HG03045 (cell line): Measurements from ENCODE around the gene BCL11B.

Experiments used
- ATAC-seq: cut with Tn5 transposase; IDR thresholded peaks from one replicate; pipeline ENCODE4 v1.9.1; 2021; ENCODE audit warnings: mild to moderate bottlenecking, moderate library complexity; ENCODE audit not compliant: unreplicated experiment

Gene BCL11B

DNA sequence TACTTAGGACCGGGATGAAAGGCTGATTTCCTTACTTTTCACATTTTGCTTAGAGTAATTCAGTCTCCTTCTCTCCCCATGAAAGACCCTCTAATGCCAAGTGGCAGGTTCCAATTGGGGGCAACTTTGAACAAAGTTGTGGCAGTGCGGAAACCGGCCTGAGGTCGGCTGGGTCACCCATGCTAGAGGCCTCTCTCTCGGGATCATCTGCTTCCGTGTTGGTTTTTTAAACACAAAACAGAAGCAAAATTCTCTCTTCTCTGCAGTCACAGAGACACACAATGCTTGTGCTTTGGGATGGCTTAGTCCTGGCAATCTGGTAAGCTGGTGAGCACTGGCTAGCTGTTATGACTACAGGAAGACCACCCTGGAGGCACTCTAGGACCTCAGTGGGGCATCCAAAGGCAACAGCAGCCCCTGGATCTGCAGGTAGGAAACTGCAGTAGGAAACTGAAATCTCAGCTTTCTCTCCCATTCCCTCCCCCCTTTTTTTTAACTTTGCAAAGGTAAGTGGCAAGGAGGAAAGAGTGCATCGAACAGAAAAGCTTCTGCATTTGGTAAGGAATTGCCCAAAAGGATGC is 102.1 kb downstream of the BCL11B start:
- no peak for ATAC-seq

DNA sequence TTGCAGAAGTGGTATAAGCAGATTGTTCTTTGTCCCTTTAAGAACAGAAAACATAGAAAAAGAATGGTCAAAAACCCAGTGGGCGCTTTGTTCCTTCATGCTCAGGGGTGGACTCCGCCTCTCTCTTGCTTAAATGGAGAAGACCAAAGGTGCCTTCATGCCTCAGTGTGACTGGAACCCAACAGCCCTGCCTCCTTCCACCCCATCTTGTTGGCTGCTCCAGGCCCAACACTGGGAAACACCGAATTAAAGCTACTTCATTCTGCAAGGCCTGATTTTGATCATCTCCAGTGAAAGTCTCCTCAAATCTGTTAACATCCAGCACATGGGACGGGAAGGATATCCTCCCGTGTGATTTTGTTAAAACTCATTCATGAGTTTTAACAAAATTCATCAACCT is 103.7 kb downstream of the BCL11B start:
- ATAC-seq, result no peak

DNA sequence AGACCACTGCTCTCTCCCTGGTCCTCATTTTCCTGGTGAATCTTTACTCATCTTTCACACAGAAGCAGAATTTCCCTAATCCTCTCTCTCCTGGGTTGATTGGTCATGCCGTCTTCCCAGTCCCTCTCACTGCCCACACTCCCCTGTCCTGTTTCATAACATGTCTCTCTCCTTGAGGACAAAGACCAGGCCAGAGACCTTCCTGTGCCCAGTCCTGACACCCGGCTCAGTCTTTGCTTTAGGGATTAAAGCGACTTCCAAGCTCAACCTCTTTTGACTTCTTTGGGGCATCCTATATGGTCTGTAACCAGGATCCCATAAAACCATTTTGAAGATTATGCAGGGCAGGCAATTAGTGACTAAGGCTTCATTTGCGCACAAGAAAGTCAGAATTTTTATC is 105.5 kb downstream of the BCL11B start:
- ATAC-seq, result no peak

DNA sequence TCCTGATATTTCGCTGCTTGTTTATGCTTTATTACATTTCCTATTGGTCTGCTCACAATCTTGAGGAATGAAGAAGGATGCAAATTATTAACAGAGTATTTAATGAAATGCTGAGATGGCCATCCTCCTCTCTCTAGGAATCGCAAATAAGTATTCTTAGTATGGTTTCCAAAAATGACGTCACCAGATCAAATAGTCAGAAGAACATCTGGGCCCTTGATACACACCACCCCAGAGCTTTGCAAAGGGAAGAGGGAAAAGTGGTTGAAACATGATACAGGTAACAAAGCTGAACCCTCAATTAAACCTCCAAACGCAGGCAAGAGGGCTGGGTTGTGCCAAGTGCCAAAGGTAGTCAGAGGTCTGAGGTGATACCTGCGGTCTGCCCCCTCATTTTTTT is 107.3 kb downstream of the BCL11B start:
- ATAC-seq, result no peak

DNA sequence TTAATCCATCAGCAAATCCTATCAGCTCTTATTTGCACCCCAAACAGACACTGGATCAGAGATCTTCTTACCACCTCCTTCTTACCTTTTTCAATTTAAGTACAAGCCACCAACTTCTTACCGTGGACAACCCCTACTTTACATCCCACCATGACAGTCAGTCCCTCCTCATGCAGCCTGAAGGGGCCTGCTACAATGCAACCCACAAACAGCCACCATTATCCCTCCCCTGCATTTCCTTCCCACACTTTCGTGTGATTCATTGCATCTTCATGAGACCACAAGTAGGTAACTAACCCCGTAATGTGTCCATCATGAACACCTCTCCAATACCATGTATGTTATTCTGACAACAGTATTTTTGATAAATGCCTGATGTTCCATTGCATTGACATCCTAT is 108.6 kb downstream of the BCL11B start:
- ATAC-seq, result no peak

DNA sequence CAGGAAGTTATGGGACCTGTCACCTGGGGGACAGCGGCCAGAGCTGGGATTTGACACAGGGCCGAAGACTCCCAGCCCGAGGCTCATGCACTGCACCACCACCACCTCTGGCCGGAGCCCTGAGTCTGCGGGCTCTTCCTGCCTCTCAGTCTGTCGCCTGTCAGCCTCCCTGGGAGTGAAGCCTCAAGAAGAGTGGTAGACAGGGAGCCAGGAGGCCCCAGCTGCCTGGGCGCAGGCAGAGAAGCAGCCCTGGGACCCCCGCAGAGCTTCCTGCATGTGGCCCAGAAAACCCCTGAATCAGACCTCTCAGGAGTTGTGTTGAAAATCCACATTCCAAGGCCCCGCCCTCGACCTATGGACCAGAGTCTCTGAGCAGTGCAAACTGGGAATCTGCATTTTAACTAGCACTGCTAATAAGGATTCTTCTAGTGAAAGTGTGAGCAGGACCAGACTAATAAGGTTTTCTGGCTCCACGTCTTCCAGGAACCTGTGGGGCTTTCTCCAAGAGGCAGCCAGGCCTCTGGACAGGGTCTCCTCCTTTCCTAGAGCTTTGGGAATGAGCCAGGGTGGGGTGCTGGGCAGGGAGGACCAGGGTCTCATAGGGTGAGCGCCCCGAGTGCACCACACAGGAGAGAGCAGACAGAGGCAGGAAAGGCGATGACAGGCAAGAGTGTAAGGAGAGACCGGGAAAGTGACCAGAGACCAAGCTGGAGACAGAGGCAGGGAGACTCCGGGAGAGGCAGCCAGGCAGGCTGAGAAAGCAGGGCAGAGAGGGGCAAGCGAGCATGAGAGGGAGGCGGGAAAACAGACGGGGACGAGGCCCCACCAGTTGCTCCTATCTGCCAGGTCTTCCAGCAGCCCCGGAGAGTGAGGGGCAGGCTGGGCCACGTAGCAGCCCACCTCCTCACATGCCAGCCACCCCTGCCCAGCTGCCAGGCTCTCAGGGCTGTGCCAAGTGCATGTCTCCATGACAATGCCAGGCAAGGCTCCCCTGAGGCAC is 112.4 kb downstream of the BCL11B start:
- no peak for ATAC-seq

DNA sequence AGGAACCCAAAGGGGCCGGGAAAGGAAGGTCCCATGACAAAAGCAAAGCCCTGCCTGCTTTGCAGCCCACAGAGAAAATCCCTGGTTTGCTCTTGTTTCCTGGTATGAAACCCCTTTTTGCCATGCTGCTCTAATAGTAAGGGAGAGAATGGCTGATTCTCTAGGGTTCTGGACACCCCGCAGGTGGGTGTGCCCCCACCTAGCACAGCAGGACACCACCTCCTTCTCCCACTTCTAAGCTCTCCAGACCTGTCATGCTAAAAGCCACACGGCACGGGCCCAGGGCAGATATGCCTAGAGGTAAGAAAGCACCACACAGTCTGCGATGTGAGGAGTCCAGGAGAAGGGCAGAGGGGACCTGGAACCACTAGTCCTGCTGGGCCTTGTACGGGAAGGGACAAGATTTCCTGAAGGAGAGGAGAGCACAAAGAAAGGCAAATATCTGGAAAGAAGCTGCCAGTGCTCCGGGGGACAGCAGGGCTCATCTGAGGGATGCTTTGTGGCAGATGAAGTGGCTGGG is 113.3 kb downstream of the BCL11B start:
- no peak for ATAC-seq

DNA sequence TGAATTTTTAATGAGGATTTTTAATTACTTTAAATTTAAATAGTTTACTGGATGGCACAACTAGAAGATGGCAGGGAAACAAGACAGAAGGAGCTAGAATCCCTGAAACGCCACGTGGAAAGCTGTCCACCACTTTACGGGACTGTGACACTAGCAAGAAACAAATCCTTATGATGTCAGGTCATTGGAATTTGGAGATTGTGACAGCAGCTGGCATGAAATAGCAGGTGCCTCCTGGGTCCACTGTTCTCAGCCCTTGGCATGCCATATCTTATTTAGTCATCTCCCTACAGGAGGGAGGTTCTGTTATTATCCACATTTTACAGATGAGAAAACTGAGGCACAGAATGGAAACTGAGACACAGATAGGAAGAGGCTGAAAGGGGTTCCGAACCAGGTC is 113.8 kb downstream of the BCL11B start:
- no peak for ATAC-seq

DNA sequence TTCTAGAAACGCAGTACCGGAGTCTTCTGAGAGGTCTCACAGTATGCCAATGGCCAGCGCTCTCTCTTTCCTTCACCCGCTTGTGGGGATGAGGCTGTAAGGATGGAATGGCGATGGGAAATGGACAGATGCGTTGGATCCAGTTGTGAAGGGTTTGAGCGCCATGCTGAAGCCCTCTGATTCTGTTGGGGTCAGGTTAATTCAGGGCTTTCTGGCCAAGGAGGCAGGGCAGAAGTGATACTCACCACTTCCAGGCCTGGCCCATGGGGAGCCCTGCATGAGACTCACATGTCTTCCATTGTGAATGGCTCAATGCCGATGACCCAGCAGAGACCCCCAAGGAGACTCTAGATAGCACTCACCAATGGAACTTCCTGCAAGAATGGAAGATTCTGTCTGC is 114.3 kb downstream of the BCL11B start:
- ATAC-seq, result no peak

DNA sequence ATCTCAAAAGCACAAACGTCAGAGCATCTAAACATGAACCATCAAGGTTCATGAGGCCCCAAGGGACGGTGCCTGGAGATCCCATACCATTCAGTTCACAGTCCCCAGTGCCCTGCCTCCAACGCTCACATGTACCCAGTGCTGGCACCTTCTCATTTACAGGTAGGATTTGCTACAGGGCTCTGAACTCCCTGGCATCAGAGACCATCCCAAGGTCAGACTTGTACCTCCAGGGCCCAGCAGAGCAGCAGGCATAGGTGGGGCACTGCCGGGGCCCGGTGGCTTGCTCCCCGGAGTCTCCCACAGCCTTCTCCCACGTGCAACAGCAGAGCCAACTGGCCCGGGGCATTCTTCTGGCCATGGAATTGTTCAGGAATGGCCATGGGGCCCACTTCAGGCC is 114.8 kb downstream of the BCL11B start:
- no peak for ATAC-seq

DNA sequence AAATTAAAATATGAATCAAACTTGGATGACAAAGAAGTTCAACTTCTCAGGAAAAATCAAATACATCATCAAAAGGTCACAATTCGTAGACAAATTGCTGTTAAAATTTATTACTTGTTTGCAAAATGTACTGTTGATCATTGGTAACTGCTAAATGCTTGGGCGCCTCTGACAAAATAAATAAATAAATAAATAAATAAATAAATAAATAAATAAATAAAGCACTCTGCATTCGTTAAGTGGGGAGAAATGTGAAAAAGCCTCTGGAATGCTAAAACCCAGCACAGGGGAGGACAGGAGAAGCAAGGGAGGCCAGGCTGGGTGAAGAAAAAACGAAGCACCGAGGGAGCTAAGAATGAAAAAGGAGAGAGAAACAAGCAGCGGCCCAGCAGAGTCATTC is 115.2 kb downstream of the BCL11B start:
- ATAC-seq, result no peak

DNA sequence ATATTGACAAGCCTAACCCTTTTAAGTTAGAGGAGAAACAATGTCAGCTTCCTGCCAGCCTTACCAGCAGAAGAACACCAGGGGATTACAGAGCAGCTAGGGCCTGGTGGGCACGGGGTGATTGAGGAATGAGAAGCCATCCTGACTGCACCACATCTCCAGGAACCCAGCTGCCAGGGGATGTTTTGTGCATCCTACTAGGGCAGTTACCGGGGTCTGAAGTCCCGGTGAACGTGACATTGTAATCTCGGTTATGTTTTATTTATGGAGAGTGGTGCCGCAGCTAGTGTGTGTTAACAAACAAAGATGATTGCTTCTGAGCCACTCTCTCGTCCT is 115.9 kb downstream of the BCL11B start:
- ATAC-seq, result no peak

DNA sequence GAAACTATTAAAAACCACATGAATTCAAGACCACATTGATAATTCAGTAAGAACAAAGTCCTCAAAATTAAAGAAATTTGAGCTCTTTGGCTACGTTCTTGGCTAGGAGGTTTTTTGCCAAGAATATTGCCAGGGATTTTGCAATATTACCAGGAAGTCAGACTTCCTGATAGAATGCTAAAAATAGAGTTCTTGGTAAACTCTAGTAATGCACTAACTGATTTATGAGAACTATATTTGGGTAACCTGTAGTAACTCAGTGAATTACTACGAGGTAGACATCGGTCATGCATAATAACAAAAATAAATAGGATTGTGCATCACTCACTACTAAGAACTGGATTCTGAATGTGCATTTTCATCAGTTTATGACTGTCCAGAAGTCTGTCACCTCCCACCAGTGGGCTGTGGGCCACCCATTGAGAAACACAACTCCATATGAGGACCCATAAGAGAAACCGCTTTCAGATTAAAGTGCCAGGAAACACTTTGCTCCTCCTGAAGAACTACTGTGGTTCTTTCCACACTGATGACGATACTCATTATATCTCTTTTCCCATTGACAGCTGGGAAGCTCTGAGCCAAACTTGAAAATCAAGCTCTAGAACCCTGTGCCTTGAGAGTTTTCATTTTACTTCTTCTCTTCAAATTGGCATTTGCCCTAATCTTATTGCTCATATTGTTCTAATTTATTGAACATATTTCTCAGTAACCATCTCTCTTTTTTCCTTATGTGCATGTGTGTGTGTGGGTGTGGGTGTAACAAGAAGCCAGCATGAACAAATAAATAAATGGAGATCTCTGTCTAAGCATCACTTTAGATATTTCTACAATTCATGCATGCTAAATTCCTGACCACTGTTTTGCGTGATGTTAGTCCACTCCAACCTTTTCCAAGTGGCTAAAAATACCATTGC is 116.6 kb downstream of the BCL11B start:
- no peak for ATAC-seq

DNA sequence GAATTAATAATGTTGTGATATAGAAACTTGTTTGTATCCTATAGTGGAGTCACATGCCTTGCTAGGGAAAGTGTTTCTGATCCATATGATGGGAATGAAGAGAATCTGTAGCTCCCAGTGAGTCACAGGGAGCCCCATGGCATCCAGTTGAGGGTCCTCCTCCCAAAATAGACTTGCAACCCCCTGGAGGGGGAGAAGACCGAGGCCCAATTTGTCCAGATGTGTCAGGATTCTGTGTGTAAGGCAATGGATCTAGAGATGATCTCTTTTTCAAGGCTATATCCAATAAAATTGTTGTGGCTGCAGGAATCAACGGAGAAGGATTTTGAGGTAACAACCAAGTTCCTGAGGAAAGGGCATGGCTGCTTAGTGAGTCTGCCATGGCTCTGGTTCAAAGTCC is 121.8 kb downstream of the BCL11B start:
- no peak for ATAC-seq

DNA sequence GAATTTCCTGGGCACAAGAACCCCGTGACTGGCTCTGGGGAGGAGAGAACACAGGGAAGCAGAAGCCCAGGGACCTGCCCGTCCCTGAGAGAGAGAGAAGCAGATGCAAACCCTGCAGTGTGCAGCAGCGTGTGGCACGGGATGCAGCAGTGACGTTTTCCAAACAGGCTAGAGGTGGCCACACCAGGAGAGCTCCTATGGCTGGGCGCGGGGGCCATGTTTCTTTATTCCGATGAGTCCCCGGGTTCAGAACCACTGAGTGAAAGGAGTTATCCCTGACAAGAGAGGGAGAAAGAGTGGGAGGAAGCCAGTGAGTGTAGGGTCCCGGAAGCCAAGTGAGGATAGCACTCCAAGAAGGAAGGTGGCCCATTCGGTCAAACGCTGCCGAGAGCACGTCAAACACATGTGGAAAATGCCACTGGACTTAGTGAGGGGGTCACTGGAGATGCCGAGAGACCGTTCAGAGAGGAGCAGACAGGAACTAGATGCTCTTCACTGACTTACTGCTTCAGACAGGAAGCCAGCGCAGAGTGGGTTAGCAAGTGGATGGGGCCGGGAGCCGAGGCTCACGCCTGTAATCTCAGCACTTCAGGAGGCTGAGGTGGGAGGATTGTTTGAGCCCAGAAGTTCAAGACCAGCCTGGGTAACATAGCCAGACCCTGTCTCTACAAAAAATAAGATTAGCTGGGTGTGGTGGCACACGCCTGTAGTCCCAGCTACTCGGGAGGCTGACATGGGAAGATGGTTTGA is 123.0 kb downstream of the BCL11B start:
- no peak for ATAC-seq

DNA sequence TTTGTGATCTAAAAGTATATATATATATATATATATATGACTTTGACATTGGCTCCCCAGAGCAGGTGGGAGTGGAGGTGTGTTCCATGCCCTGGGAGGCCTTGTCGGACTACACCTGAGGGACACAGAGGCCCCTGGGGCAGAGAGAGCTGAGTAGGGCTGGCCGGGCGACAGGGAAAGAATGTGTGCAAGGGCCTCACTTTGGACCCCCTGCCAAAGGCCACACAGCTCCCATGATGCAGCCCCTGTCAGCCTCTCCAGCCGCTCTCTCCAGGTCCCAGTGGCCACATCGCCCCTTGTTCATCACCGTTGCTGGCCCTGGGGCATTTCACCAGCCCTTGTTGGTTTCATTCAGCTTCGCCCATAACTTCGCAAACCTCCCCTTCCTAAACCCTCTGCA is 123.9 kb downstream of the BCL11B start:
- ATAC-seq, result no peak

DNA sequence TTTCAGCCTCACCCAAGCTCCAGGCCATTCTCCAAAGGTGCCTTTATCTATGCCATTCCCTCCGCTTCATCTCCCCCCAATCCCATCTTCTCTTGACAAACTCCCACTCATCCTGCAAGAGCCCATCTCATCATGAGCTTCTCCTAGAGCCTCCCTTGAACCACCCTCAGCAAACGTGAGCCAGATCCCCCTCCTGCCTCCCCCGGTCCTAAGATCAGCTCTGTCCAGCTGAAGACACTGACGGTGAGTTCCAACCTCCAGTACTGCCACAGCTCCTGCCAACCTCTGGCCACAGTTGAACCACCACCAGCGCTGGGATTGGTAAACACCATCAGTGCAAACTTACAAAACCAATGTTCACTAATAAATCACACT is 124.6 kb downstream of the BCL11B start:
- ATAC-seq, result no peak

DNA sequence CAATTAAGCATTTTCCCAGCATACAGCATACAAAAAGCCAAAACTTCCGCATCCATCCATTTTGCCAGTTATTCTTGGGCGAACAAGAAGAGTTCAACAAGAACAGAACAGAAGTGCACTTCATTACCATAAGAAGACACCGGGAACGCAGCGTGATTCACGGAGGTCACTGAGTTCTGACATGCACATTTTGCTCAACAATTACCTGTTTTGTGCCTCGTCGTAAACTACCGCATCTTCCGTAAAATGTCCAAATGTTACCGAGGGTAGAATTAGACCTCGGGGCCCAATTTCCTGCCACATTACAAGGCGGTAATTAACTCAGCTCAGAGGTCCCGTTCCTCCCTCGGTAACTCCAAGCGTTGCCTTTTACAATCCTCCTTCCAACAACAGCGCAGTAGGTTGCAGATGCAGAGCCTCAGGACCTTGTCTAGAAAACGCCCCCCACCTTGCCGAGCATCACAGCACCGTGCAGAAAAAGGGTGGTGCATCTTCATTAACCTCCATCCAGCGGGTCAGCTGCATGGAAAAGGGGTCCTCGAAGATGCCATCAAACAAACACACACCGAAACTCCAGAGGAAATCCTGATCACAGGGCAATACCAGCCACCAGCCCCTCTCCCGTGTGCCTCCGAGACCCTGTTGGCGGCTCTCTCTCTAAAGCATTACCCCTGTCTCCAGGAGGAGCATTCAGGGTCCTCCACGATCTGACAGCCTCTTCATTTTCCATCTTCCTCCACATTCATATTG is 125.2 kb downstream of the BCL11B start:
- no peak for ATAC-seq

DNA sequence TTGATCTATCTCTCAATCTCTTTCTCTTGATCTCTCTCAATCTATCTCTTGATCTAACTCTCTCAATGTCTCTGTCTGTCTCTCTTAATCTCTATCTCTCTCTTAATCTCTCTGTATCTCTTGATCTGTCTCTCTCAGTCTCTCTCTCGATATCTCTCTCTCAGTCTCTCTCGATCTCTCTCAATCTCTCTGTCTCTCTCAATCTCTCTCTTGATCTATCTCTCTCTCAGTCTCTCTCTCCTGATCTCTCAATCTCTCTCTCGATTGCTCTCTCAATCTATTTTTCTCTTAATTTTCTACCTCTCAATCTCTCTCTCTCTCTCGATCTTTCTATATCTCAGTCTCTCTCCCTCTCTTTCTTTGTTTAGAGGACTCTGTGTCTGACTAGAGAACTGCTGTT is 126.7 kb downstream of the BCL11B start:
- no peak for ATAC-seq

DNA sequence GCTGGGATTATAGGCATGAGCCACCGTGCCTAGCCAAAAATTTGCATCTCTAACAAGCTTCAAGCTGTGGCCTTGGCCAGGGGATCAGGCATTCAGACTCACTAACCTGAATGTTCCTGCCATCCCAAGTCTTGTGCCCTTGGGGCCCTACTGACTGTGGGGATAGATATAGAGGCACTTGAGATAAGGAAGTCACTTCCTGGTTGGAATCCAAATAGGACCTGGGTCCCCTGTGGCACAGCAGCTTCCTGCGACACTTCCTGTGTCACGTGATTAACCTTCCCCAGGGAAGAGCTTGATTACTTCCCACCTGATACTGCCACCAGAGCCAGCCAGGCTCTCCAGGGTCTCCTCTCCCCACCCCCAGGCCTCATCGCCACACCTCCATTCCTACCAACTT is 128.2 kb downstream of the BCL11B start:
- ATAC-seq, result no peak
